Right lobe of liver (tissue), 4 donors: ENCODE data around the gene AFAP1.

Experiments used
- POLR2A ChIP-seq: fragments of 450-650 bp; IDR thresholded peaks from one replicate; pipeline ENCODE4 v1.6.1; 2017; ENCODE audit warnings: antibody characterized with exemption, mild to moderate bottlenecking
- TF ChIP-seq, protein P1 (sequence below), 4 donors: fragments of 200-600 bp in 3 of 4; fragments of 450-650 bp in 1 of 4; IDR thresholded peaks; one replicate each; pipeline versions ENCODE4 v1.5.1 to v1.8.0; 2016 to 2022; ENCODE audit warnings: antibody characterized with exemption in 4 of 4, mild to moderate bottlenecking in 2 of 4
- donor health status: DM: no; HTN: no; CAD: no.
- donor health status: DM: no; HTN: no; CAD: no.
- donor health status: DM: no; HTN: yes; CAD: no.

DNA sequence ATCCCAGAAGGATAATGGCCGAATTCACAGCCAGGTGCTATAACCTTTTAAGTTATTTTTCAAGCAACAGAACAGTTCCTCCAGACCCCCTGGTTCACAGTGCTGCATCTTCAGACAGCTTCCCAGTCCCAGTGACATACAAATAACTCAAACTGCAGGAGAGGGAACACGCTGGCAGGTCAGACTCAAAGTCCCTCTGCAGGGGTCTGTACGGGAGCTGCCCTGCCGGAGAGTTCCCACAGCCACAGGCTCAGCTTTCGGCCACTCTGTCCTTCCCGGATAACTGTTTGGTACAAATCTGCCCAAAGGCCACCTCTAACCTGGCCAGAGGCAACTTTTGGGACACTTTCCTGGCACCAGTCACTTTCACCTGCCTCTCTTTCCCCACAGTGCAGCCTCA lies 230.2 kb downstream of the AFAP1 start:
- TF ChIP-seq, protein P1, sequence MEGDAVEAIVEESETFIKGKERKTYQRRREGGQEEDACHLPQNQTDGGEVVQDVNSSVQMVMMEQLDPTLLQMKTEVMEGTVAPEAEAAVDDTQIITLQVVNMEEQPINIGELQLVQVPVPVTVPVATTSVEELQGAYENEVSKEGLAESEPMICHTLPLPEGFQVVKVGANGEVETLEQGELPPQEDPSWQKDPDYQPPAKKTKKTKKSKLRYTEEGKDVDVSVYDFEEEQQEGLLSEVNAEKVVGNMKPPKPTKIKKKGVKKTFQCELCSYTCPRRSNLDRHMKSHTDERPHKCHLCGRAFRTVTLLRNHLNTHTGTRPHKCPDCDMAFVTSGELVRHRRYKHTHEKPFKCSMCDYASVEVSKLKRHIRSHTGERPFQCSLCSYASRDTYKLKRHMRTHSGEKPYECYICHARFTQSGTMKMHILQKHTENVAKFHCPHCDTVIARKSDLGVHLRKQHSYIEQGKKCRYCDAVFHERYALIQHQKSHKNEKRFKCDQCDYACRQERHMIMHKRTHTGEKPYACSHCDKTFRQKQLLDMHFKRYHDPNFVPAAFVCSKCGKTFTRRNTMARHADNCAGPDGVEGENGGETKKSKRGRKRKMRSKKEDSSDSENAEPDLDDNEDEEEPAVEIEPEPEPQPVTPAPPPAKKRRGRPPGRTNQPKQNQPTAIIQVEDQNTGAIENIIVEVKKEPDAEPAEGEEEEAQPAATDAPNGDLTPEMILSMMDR (IDR thresholded peaks at IDR 0.05), result no peak
- TF ChIP-seq POLR2A, result no peak
